GM19099 (cell line): ENCODE results near the gene ASCL2.

Experiments used
- POLR2A ChIP-seq: IDR thresholded peaks from 3 replicates; pipeline ENCODE4 v1.6.1; 2011; ENCODE audit warnings: low read depth; ENCODE audit not compliant: insufficient read length; ENCODE audit errors: extremely low read depth

ASCL2 gene

DNA sequence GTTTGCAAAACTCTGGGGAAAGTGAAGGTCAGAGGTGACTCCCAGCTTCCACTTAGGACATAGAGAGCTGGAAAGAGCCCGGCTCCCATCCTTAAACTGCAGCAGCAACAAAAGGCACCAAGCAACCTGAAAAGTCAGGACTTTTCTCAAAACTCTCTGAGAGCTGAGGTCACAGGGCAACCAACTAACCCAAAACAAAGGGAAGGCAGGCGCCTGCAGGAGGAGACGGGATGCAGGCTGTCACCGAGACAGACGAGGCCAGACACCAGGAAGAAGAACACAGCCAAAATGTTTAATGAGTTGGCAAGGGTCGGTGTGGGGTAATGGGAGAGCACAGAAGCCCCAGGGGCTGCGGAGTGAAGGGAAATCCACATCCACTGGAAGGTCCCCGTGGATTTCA is 19.9 kb downstream of the ASCL2 start:
- no peak for TF ChIP-seq POLR2A

DNA sequence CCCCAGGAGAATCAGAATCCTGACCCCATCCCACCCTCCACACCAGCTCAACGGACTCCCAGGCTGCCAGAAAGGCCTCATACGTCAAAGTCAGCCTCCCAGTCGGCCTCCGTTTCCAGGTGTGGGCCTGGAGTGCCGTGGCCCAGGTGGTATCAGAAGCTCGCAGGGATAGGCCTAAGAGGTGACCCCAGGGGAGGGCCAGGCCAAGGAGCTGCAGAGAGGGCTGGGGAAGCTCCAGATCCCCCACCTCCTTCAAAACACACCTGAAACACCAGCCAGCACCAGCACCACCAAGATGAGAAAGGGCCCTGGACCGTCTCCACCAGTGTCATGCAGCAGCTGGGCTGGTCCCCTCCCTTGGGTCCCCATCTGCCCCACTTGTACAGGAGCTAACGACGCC is 20.3 kb downstream of the ASCL2 start:
- TF ChIP-seq POLR2A = no peak

DNA sequence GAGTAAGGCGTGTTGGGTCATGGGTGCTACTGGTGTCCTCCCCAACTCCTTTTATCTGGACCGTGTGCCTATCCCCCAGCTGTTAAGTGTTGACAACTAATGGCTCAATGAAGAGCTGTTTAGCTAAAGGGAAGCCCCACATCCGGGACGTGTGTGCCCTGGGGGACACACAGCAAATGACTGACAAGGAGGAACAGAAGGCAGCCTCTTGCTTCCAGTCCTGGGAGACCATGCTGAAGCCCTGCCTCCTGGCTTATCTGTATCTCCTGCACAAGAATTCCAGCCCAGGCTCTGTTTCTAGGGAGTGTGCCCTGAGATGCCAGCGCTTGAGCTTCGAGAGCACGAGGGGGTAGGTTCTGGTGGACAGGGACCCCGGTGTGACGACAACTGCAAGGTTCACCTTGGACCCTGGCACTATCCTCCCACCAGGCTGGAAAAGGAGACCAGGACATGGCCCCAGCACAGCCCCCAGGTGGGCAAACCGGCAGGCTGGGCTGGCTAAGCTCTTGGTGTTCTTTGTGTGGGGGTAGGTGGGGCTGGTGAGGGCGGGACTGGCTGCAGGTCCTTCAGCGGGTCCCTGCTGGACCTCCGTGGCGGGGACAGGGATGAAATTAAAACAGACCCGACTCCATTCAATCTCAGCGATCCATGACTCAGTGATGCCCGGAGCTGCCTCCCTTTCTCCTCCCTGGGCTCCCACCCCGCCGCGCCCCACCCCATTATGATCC is 21.0 kb downstream of the ASCL2 start:
- TF ChIP-seq POLR2A = no peak

DNA sequence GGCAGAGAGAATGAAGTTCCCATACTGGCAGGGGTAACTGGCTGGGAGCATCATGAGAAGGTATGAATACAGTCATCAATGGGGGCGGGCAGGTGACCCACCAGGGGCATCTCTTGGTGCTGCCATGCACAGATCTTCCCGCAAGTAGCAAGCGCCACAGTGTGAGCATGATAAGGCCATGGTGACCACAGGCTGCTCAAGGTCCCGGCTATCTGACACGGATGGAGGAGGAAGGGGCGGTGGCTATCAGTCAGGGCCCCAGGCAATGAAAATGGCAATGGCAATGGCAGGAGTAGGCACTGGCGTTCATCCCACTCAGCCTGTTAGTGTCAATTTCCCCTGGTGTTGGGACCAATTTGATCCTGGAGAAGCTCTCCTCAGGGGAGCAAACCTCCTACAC is 21.6 kb downstream of the ASCL2 start:
- TF ChIP-seq POLR2A = no peak

DNA sequence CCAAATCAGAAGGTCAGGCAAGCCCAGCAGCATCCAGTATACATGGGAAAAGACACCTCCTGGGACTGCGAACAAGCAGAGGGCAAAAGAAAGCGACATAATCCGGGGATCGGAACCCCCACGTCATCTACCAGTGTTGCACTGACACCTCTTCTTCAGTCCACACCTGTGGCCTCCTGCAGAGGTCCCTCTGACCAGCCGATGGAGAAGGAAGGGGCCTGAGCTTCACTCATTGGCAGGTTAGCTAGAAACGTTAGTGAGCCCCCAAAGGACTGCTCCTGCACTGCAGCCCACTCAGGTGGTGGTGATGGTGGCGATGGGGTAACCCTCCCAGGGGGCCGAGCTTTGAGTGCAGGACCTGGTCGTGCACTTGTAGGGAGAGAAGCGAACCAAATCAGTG is 22.1 kb downstream of the ASCL2 start:
- no peak for TF ChIP-seq POLR2A

DNA sequence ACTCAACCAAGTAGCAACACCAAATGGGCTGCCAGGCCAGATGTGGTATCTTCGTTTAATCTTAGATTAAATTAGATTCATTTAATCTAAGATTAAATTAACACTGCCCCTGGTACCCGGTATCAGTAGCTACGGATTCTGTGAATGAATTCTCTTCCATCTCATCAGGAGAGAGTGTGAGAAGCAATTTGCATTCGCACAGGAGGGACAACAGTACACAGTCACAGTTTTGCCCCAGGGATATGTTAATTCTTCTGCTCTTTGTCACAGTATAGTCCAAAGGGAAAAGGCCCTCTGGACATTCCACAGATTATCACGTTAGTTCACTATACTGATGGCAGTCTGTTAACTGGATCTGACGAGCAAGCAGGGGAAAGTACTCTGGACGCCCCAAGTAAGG is 22.9 kb downstream of the ASCL2 start:
- no peak for TF ChIP-seq POLR2A

DNA sequence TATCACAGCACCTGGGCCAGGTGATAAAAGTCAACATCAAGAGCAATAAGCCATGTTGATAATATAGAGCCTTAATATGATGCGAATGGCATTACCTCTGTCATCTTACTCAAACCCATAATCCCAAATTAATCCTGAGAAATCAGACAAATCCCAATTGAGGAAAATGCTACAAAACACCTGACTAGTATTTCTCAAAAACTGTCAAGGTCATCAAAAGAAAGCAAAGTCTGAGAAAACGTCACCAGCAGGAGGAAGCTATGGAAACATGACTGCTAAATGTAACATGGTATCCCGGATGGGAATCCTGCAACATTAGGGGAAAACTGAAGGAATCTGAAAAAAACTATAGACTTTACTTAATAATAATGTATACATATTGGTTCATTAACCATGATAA is 29.6 kb downstream of the ASCL2 start:
- no peak for TF ChIP-seq POLR2A

DNA sequence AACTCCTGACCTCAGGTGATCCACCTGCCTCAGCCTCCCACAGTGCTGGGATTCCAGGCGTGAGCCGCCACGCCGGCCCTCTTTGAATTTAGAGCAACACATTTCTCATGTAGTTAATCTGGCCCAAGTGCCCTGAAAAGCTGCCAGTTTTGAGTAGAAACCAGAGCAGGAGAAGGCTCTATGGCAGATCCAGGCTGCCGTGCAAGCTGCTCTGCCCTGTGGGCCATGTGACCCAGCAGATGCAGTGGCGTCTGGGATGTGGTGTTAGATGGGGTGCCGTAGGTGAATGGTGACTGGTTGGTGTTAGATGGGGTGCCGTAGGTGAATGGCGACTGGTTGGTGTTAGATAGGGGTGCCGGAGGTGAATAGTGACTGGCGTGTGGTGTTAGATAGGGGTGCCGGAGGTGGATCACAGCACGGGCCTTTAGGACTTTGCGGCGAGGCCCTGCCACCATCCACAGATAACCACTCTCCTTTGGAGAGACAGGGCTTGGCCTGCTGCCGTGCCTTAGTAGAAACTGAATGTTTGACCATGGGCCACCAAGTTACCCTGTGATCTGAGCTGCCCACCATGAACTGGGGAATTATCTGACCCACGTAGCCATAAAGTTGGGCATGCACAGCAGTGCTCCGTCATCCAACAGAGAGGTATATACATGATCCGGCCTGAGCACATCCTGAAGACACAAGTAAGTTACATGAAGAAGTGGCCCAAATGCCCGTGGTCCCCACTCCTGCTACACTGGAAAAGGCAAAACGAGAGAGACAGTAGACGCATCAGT is 32.7 kb downstream of the ASCL2 start:
- no peak for TF ChIP-seq POLR2A

DNA sequence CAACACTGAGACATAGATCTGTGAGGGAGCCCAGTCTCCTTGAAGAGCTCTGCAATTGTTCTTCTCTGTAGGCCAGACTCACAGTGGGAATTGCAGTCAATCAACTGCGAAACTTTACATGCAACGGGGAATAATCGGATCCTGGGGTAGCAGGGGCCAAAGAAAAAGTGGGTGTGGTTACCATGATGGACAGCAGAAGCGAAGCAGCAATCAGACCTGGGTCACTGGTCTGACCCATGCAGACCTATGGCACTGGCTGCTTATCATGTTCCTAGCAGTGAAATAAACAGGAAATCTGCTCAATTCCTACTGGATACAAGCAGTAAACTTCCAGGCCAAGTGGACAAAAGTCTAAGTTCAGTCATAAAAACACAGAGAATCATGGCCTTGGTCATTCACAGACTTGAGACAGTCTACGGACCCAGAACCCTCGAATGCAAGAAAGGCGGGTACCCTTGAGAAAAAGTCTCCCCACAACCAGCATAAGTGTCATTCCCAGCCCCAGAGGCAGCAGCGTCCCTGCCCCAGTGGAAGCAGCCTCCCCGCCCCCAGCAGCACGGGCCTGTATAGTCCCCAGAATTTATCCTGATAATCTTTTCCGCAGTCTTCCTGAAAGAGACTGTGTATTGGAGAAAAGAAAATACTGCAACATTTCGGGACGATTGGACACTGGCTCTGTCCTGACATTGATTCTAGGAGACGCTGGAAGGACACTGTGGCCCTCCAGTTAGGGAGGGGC is 34.6 kb downstream of the ASCL2 start:
- TF ChIP-seq POLR2A = no peak

DNA sequence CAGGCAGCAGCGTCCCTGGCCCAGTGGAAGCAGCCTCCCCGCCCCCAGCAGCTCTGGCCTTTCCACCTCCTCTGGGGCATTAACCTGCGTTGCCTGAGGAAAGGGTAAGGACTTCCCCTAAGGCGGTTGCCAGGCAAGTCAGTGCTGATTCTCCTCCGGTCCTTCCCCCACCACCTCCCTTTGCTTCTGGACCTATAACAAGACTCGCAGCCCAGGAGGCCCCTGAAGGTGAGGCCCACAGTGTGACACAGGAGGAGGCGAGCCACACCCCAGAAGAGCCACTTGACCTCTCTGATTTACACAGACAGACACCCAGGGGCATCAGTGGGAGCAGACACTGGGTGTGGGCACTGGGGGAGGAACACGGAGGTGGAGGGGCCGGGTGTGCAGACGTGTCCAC is 35.4 kb downstream of the ASCL2 start:
- TF ChIP-seq POLR2A = no peak

DNA sequence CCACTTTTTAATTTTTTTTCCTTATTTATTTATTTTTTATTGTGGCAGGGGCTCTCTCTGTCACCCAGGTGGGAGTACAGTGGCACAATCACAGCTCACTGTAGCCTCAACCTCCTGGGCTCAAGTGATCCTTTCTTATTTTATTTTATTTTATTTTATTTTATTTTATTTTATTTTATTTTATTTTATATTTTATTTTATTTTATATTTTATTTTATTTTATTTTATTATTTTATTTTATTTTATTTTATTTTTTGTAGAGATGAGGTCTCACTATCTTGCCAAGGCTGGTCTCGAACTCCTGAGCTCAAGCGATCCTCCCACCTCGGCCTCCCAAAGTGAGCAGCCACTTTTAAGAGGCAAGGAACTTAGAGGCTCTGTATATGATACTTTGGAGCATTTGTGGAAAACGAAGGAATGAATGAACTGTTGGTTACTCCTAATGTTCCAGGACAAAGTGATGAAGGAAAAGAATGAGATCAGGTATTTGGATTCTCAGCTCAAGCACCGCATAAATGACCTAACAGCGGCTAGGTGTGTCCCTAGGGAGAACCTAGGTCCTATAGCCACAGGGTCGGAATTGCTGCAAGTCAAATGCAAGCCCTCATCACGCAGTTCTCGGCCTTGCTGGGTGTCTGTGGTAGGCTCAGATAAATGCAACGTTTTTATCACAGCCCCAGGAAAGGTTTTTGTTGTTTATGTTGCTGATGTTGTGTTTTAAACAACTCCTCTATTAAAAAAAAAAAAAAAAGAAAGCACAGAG is 36.5 kb downstream of the ASCL2 start:
- no peak for TF ChIP-seq POLR2A

DNA sequence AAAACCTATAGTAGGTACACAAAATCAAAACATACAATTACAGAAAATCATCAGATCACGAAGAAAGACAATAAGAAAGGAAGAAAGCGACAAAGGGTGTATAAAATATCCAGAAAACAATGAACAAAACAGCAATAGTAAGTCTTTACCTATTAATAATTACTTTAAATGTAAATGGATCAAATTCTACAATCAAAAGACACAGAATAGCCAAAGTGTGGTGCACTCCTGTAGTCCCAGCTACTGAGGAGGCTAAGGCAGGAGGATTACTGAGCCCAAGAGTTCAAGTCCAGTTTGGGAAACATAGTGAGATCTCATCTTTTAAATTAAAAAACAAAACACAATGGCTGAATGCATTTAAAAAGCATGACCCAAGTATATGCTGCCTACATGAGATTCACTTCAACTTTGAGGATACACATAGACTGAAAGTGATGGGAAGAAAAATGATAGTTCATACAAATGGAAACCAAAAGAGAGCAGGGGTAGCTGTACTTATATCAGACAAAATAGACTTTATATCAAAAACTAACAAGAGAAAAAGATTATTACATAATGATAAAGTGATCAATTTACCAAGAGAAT is 40.6 kb downstream of the ASCL2 start:
- no peak for TF ChIP-seq POLR2A

DNA sequence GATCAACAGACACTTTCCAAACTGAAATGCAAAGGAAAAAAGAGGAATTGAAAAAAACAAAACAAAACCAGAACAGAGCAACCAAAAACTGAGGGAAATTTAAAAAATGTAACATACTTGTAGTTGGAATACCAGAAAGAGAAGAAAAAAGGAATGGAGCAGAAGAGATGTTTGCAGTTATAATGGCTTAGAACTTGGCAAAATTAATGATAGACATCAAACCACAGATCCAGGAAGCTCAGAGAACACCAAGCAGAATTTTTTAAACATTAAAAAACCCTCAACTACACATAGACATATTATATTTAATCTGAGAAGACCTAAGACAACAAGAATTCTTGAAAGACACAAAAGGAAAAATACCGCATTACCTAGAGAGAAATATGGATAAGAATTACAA is 46.1 kb downstream of the ASCL2 start:
- no peak for TF ChIP-seq POLR2A

DNA sequence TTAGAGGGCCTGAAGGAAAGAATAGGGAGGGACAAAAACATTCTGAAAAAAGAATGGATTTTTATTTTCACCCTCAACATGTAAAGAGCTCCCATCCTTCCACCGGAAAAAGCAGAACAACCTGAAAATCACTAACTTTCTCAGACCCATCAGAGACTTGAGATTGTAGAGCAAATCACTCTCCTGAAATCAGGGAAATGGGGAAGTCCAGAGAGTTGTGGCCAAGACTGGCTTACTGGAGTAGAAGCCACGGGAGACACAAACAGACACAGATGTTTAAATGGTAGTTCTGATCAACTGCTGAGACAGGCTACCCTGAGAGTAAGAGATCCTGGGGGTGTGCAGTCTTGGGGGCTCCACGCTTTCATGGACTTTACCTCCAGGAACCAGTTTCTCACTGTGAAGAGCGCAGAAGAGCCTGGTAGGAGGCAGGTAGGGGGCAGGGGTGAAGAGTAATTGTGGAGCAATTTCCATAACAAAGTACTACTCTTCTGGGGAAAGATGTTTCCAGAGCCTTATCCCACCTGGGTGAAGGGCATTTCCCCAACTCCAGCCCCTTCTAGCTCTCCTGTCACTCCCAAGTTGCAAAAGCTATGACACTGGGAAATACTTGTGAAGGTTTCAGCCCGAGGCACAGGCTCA is 47.1 kb downstream of the ASCL2 start:
- no peak for TF ChIP-seq POLR2A
